ENCODE results near the gene DUSP10. TPM values are rescaled to one million over a fixed set of nuclear protein-coding genes. Genes with fewer than 3 reads are reported as not detected.

The DUSP10 gene
- 2.3 and 6.7 TPM in 2 replicates for total RNA-seq

DNA sequence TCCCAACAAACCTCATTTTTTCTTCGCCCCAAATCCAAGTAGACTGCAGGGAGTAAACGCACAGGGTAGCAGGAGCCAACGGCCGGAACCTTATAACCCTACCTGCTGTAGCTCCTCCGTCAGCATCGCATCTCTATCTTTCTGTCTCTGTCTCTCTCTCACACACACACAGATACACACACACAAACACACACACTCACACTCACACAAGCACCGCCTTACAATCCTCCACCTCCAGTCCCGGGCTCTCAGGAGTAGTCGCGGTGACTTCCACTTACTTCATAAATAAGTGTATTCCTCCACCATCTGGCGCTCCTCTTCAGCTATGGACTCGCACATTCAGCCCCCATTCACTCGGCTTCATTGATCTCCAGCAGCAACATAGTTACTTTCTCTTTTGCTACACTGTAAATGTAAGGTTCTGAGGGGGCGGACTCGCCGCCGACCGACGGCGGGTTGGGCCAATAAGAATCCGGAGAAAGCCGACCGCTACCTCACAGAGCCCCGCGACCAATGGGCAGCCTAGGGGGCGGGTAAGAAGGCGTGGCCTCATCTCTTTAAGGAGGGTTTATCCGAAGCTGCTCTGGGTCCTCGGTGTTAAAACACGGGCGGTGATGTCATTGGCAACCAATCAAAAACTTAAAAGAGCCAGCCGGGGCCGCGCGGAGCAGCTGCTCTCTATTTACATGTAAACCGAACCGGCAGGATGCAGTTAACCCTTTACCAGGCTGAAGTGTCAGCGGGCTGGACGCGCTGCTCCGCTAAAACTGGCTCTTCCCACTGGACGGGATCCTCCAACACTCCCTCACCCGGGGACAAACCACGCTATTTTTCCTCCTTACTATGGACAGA is at the start of gene DUSP10:
Gene DUSP10, minus strand, starts transcription at position 387 of the 852 bp plus-strand sequence. CDS start 2,345 bp downstream, outside the sequence.

Data from vein endothelial cell (primary cell).